Upper lobe of right lung (tissue), 1 donor: ENCODE measurements around the gene DOCK1. TPM values are rescaled to one million over a fixed set of nuclear protein-coding genes. Genes with fewer than 3 reads are reported as not detected.

Source experiments
- ATAC-seq: fragments of 200-7000 bp; cut with Tn5 transposase; one replicate; pipeline ENCODE4 v1.9.1; 2020; ENCODE audit warnings: mild to moderate bottlenecking, moderate library complexity
- DNase-seq: peaks from one replicate; pipeline ENCODE4 v3.0.0-alpha.2; 2020
- H3K27ac ChIP-seq: fragments of 200-600 bp; one replicate; pipeline ENCODE4 v1.8.0; 2022
- H3K27me3 ChIP-seq: fragments of 200-600 bp; one replicate; pipeline ENCODE4 v1.8.0; 2022; ENCODE audit warnings: mild to moderate bottlenecking
- H3K36me3 ChIP-seq: fragments of 200-600 bp; one replicate; pipeline ENCODE4 v1.8.0; 2022
- H3K4me1 ChIP-seq: fragments of 200-600 bp; one replicate; pipeline ENCODE4 v1.8.0; 2022
- H3K4me3 ChIP-seq: fragments of 200-600 bp; one replicate; pipeline ENCODE4 v1.8.0; 2022; ENCODE audit warnings: mild to moderate bottlenecking
- H3K9me3 ChIP-seq: fragments of 200-600 bp; one replicate; pipeline ENCODE4 v1.8.0; 2022
- intact Hi-C: fragments of 100-400 bp; cut with DNase I; formaldehyde crosslinking; loops from one replicate; pipeline ENCODE4 v1.11.0; 2022
- total RNA-seq: library from RNA; stranded (reverse); fragmentation: NEBNext Ultra II Directional; extraction: Animal tissue kit (Norgen Biotek cat#: 25700); gene quantifications from one replicate; pipeline ENCODE4 v1.2.1, GENCODE V29; 2021
- TF ChIP-seq, protein P1 (sequence below): fragments of 200-600 bp; IDR thresholded peaks from one replicate; pipeline ENCODE4 v1.8.0; 2022; ENCODE audit warnings: antibody characterized with exemption
- donor health status: DM: no; HTN: yes; CAD: no; lungs with severe emphysema.

Gene DOCK1
- total RNA-seq, 1 donor from 2014 or later = 46.4 TPM

GRCh38 chr10:127262606-127263005, 357.4 kb downstream of the DOCK1 start:
- intact Hi-C loops = no loop called here
- no peak for ATAC-seq
- peaks cover 4% of the 10 kb centered on the region for H3K4me1 ChIP-seq
- no peaks in the 10 kb centered on the region for H3K9me3 ChIP-seq
- no peak overlapping the region for H3K4me3 ChIP-seq
- H3K27ac ChIP-seq = no peak overlapping the region
- H3K27me3 ChIP-seq = no peaks in the 10 kb centered on the region
- peaks cover 10% of the 10 kb centered on the region for H3K36me3 ChIP-seq
- no peak for DNase-seq
- TF ChIP-seq, protein P1, sequence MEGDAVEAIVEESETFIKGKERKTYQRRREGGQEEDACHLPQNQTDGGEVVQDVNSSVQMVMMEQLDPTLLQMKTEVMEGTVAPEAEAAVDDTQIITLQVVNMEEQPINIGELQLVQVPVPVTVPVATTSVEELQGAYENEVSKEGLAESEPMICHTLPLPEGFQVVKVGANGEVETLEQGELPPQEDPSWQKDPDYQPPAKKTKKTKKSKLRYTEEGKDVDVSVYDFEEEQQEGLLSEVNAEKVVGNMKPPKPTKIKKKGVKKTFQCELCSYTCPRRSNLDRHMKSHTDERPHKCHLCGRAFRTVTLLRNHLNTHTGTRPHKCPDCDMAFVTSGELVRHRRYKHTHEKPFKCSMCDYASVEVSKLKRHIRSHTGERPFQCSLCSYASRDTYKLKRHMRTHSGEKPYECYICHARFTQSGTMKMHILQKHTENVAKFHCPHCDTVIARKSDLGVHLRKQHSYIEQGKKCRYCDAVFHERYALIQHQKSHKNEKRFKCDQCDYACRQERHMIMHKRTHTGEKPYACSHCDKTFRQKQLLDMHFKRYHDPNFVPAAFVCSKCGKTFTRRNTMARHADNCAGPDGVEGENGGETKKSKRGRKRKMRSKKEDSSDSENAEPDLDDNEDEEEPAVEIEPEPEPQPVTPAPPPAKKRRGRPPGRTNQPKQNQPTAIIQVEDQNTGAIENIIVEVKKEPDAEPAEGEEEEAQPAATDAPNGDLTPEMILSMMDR = no peak

DNA sequence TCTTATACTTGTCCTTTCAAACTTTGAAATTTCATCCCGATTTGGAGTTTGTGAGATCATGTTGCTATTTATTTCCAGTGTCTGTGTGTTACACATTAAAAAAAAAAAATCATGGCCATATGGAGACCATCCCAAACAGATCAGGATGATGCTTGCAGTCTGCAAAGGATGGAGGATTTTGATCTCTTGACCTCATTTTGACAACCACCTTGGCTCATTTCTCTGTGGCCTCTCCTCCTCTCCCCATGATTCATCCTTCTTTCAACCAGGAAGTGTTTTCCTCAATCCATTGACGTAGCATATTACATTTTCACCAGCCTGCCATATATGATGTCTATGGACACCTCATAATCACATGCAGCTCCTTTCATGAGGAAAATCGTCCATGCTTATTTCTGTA, 360.1 kb downstream of the DOCK1 start:
- no peak overlapping the region for H3K27ac ChIP-seq
- TF ChIP-seq, protein P1 = no peak
- DNase-seq = no peak
- peaks cover 4% of the 10 kb centered on the region for H3K4me1 ChIP-seq
- no peak for ATAC-seq
- no peaks in the 10 kb centered on the region for H3K36me3 ChIP-seq
- H3K27me3 ChIP-seq = no peaks in the 10 kb centered on the region
- H3K9me3 ChIP-seq = no peaks in the 10 kb centered on the region
- intact Hi-C loops = no loop called here
- no peak overlapping the region for H3K4me3 ChIP-seq

DNA sequence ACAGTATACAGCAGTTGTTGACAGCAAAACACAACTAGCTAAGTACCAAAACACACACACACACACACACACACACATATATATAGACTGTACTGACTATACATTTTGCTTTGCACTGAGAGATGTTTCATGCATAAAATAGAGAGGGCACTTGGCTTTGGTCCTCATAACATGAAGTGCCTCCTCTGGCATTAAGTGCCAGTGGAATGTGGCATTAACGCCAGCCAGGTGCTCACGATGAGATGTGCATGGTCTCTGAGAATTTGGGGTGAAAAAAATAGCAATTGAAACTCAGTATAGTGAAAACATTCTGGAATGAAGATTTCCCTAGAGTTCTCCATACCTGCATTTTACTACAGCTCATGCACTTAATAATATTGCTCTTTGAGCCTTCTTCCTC, 361.2 kb downstream of the DOCK1 start:
- ATAC-seq (no peak), DNase-seq (no peak)
- TF ChIP-seq, protein P1 = no peak
- Histone ChIP-seq H3K4me3 (no peak overlapping the region), H3K27ac (no peak overlapping the region), H3K36me3 (no peaks in the 10 kb centered on the region), H3K27me3 (no peaks in the 10 kb centered on the region), H3K9me3 (no peaks in the 10 kb centered on the region), H3K4me1 (peaks cover 4% of the 10 kb centered on the region)
- intact Hi-C loops = no loop called here

GRCh38 chr10:127267442-127267841, 362.2 kb downstream of the DOCK1 start:
- Histone ChIP-seq H3K27me3 (no peaks in the 10 kb centered on the region), H3K9me3 (no peaks in the 10 kb centered on the region), H3K36me3 (no peaks in the 10 kb centered on the region), H3K27ac (no peak overlapping the region), H3K4me3 (no peak overlapping the region), H3K4me1 (peaks cover 4% of the 10 kb centered on the region)
- TF ChIP-seq, protein P1 = no peak
- ATAC-seq (peak; percentile 28), DNase-seq (no peak)
- intact Hi-C loops = no loop called here

DNA sequence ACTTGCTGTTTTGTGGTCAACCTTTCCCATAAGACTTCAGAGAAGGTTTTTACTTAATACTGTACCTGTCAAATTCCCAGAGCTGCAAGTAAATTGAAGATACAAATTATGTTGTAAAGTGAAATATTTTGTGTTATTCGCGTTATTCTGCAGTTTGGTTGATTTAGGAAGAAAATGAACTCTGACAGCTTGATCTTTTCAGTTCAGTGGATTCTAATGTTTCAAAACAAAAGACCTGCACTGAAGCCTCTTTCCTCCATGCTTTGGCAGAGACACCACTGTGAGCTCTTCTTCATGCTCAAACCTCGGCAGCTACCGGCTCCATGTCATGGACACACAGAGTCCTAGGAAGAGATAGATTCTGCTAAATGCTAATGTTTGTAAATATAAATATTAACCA, 366.8 kb downstream of the DOCK1 start:
- TF ChIP-seq, protein P1 = no peak
- no peak overlapping the region for H3K27ac ChIP-seq
- no peaks in the 10 kb centered on the region for H3K36me3 ChIP-seq
- ATAC-seq (no peak), DNase-seq (no peak)
- intact Hi-C loops = no loop called here
- H3K4me3 ChIP-seq = no peak overlapping the region
- no peaks in the 10 kb centered on the region for H3K4me1 ChIP-seq
- no peaks in the 10 kb centered on the region for H3K9me3 ChIP-seq
- H3K27me3 ChIP-seq = no peaks in the 10 kb centered on the region

DNA sequence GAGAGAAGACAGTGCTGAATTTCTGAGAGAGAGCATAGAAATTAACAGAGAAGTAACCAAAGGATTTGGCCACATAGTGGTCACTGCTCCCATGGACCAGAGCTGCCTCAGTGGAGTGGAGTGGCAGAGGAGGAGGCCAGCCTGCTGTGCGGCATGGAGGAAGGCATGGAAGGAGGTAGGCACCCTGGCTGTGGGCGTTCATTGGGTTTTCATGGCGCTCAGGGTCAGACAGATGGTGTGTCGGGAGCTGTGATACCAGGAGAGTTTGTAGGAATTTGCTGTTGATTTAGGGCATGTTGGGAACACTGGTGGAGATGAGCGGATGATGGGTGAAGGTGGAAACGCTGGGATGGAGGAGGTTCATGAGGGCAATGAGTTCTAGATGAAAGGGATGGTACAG, 370.0 kb downstream of the DOCK1 start:
- TF ChIP-seq, protein P1 = no peak
- Histone ChIP-seq H3K4me1 (no peaks in the 10 kb centered on the region), H3K9me3 (no peaks in the 10 kb centered on the region), H3K27ac (no peak overlapping the region), H3K27me3 (no peaks in the 10 kb centered on the region), H3K4me3 (no peak overlapping the region), H3K36me3 (no peaks in the 10 kb centered on the region)
- DNase-seq (no peak), ATAC-seq (no peak)
- intact Hi-C loops = no loop called here
